ENCODE results near the gene RGMA. TPM values are rescaled to one million over a fixed set of nuclear protein-coding genes. Genes with fewer than 3 reads are reported as not detected.

Gene RGMA
- total and polyA plus RNA-seq, 10 of the 15 experiments (the other 5 are each of a cell fraction or from before 2014, with no cell fraction given) = not detected

DNA sequence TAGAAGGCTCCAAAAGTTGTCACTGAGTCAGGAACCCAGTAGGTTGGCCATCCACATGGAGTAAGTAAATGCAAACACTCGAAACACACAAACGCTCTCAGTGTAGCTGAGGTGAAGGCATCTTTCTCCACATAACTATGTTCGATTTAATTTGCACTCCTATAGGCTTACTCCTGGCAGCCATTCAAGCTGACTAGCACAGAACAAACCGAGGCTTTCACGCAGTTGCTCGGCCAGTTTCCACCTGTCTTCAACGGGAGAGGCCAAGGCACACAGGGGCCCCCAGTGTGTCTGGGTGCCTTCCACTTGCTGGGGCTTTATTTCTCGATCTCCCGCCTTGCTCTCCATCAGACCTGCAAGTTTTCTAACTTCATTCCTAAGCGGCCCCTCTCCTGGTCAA lies 18.9 kb downstream of the RGMA start:
- H2AFZ ChIP-seq (ENCODE audit: control insufficient read depth, low read depth, low read length) = no peak overlapping the region
- H3K9me3 ChIP-seq (replicated peaks; ENCODE audit: control insufficient read depth, insufficient read depth, low read length) = no peaks in the 10 kb centered on the region
- H3K27me3 ChIP-seq (replicated peaks in 1 of 2; ENCODE audit: control insufficient read depth in 2 of 2, insufficient read depth in 2 of 2, low read length in 1 of 2) = peaks cover 6 to 21% of the 10 kb centered on the region in 2 experiments
- no peaks in the 10 kb centered on the region for H3K79me2 ChIP-seq (ENCODE audit: control insufficient read depth, insufficient read depth, low read length)
- in situ Hi-C loops (cut with MboI) (no loop called here), intact Hi-C loops (cut with micrococcal nuclease; ENCODE audit: unreplicated experiment) (no loop called here)
- FAIRE-seq (no peak), ATAC-seq (no peak), DNase-seq (ENCODE audit: low read depth, low spot score) (no peak)
- ChIA-PET POLR2A (no interaction called here), CTCF (interaction anchor here (0.8 to 1.3 kb wide), 2 partner anchors 16 to 17 kb away, joined by 3 to 5 read pairs; no protein-coding TSS in a partner anchor), SMC1A (ENCODE audit: uncharacterized antibody, unreplicated experiment) (no interaction called here), RAD21 (ENCODE audit: unreplicated experiment) (no interaction called here)
- H3K4me2 ChIP-seq (ENCODE audit: control insufficient read depth, insufficient read depth) = no peak overlapping the region
- H3K27ac ChIP-seq (ENCODE audit: control insufficient read depth, insufficient read depth) = no peak overlapping the region
- H3K4me1 ChIP-seq (ENCODE audit: control insufficient read depth, insufficient read depth, low read length) = no peaks in the 10 kb centered on the region
- WGBS (ENCODE audit: insufficient coverage, insufficient replicate concordance, low lambda C conversion rate, missing lambda C conversion rate) = 26% methylated on average over 10 of the region's 10 CpGs
- no peak overlapping the region for H3K9ac ChIP-seq (ENCODE audit: control insufficient read depth, insufficient read depth, low read length)
- no TSS peak for BruUV-seq (replicated peaks)
- H4K20me1 ChIP-seq (ENCODE audit: control insufficient read depth, insufficient read depth) = no peaks in the 10 kb centered on the region
- H3K4me3 ChIP-seq = no peak overlapping the region
- no peaks in the 10 kb centered on the region for H3K36me3 ChIP-seq (ENCODE audit: control insufficient read depth in 2 of 2, insufficient read depth in 2 of 2, low read length in 1 of 2)
- TF ChIP-seq IRF4 (IDR thresholded peaks at IDR 0.05; ENCODE audit: low read depth, low read length) (no peak), NFIC (IDR thresholded peaks at IDR 0.05; ENCODE audit: low read depth, low read length) (no peak), HDGF (IDR thresholded peaks at IDR 0.05) (no peak), MYC (IDR thresholded peaks at IDR 0.05; ENCODE audit: insufficient read depth, insufficient read length, insufficient replicate concordance, low read length, severe bottlenecking) (no peak), MXI1 (IDR thresholded peaks at IDR 0.05; ENCODE audit: low read depth, low read length) (no peak), HDAC2 (IDR thresholded peaks at IDR 0.05) (no peak), RUNX3 (IDR thresholded peaks at IDR 0.05; ENCODE audit: low read length) (no peak)
- TF ChIP-seq, protein P1, sequence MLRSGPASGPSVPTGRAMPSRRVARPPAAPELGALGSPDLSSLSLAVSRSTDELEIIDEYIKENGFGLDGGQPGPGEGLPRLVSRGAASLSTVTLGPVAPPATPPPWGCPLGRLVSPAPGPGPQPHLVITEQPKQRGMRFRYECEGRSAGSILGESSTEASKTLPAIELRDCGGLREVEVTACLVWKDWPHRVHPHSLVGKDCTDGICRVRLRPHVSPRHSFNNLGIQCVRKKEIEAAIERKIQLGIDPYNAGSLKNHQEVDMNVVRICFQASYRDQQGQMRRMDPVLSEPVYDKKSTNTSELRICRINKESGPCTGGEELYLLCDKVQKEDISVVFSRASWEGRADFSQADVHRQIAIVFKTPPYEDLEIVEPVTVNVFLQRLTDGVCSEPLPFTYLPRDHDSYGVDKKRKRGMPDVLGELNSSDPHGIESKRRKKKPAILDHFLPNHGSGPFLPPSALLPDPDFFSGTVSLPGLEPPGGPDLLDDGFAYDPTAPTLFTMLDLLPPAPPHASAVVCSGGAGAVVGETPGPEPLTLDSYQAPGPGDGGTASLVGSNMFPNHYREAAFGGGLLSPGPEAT (IDR thresholded peaks at IDR 0.05; ENCODE audit: low read depth) = no peak
- TF ChIP-seq, protein P2, sequence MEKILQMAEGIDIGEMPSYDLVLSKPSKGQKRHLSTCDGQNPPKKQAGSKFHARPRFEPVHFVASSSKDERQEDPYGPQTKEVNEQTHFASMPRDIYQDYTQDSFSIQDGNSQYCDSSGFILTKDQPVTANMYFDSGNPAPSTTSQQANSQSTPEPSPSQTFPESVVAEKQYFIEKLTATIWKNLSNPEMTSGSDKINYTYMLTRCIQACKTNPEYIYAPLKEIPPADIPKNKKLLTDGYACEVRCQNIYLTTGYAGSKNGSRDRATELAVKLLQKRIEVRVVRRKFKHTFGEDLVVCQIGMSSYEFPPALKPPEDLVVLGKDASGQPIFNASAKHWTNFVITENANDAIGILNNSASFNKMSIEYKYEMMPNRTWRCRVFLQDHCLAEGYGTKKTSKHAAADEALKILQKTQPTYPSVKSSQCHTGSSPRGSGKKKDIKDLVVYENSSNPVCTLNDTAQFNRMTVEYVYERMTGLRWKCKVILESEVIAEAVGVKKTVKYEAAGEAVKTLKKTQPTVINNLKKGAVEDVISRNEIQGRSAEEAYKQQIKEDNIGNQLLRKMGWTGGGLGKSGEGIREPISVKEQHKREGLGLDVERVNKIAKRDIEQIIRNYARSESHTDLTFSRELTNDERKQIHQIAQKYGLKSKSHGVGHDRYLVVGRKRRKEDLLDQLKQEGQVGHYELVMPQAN (conservative IDR thresholded peaks at IDR 0.05) = no peak
- TF ChIP-seq, protein P3, sequence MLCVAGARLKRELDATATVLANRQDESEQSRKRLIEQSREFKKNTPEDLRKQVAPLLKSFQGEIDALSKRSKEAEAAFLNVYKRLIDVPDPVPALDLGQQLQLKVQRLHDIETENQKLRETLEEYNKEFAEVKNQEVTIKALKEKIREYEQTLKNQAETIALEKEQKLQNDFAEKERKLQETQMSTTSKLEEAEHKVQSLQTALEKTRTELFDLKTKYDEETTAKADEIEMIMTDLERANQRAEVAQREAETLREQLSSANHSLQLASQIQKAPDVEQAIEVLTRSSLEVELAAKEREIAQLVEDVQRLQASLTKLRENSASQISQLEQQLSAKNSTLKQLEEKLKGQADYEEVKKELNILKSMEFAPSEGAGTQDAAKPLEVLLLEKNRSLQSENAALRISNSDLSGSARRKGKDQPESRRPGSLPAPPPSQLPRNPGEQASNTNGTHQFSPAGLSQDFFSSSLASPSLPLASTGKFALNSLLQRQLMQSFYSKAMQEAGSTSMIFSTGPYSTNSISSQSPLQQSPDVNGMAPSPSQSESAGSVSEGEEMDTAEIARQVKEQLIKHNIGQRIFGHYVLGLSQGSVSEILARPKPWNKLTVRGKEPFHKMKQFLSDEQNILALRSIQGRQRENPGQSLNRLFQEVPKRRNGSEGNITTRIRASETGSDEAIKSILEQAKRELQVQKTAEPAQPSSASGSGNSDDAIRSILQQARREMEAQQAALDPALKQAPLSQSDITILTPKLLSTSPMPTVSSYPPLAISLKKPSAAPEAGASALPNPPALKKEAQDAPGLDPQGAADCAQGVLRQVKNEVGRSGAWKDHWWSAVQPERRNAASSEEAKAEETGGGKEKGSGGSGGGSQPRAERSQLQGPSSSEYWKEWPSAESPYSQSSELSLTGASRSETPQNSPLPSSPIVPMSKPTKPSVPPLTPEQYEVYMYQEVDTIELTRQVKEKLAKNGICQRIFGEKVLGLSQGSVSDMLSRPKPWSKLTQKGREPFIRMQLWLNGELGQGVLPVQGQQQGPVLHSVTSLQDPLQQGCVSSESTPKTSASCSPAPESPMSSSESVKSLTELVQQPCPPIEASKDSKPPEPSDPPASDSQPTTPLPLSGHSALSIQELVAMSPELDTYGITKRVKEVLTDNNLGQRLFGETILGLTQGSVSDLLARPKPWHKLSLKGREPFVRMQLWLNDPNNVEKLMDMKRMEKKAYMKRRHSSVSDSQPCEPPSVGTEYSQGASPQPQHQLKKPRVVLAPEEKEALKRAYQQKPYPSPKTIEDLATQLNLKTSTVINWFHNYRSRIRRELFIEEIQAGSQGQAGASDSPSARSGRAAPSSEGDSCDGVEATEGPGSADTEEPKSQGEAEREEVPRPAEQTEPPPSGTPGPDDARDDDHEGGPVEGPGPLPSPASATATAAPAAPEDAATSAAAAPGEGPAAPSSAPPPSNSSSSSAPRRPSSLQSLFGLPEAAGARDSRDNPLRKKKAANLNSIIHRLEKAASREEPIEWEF (IDR thresholded peaks at IDR 0.05; ENCODE audit: insufficient replicate concordance, low read depth, low read length) = no peak
- TF ChIP-seq, protein P4, sequence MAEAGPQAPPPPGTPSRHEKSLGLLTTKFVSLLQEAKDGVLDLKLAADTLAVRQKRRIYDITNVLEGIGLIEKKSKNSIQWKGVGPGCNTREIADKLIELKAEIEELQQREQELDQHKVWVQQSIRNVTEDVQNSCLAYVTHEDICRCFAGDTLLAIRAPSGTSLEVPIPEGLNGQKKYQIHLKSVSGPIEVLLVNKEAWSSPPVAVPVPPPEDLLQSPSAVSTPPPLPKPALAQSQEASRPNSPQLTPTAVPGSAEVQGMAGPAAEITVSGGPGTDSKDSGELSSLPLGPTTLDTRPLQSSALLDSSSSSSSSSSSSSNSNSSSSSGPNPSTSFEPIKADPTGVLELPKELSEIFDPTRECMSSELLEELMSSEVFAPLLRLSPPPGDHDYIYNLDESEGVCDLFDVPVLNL (IDR thresholded peaks at IDR 0.05; ENCODE audit: low read depth, low read length) = no peak

All from GM12878 (cell line).